HG02623 (cell line): ENCODE results near the gene FAR2.

Experiments used
- ATAC-seq: cut with Tn5 transposase; IDR thresholded peaks from one replicate; pipeline ENCODE4 v1.9.1; 2021; ENCODE audit warnings: moderate library complexity; ENCODE audit not compliant: unreplicated experiment

FAR2 gene

GRCh38 chr12:29201296-29201695, 52.2 kb downstream of the FAR2 start:
- ATAC-seq, result no peak

- ATAC-seq, result no peak
Observed at GRCh38 chr12:29201746-29202145, 52.7 kb downstream of the FAR2 start.

GRCh38 chr12:29204521-29204920, 55.4 kb downstream of the FAR2 start:
- no peak for ATAC-seq

- ATAC-seq, result no peak
Observed at GRCh38 chr12:29207120-29207519, 58.0 kb downstream of the FAR2 start.

GRCh38 chr12:29208060-29208459, 59.0 kb downstream of the FAR2 start:
- ATAC-seq, result no peak

GRCh38 chr12:29208936-29209701, 60.0 kb downstream of the FAR2 start:
- ATAC-seq, result no peak

GRCh38 chr12:29211696-29212095, 62.6 kb downstream of the FAR2 start:
- ATAC-seq, result no peak

- ATAC-seq, result no peak
Observed at GRCh38 chr12:29212682-29213403, 63.8 kb downstream of the FAR2 start.

- no peak for ATAC-seq
Observed at GRCh38 chr12:29216266-29216665, 67.2 kb downstream of the FAR2 start.

GRCh38 chr12:29216797-29217575, 67.9 kb downstream of the FAR2 start:
- no peak for ATAC-seq

- ATAC-seq, result no peak
Observed at GRCh38 chr12:29220632-29221336, 71.7 kb downstream of the FAR2 start.

GRCh38 chr12:29222200-29222599, 73.1 kb downstream of the FAR2 start:
- no peak for ATAC-seq

GRCh38 chr12:29223426-29223825, 74.3 kb downstream of the FAR2 start:
- ATAC-seq, result no peak

- no peak for ATAC-seq
Observed at GRCh38 chr12:29223956-29224543, 75.0 kb downstream of the FAR2 start.

GRCh38 chr12:29224572-29224971, 75.5 kb downstream of the FAR2 start:
- no peak for ATAC-seq

- no peak for ATAC-seq
Observed at GRCh38 chr12:29225834-29226233, 76.8 kb downstream of the FAR2 start.

GRCh38 chr12:29226616-29227015, 77.5 kb downstream of the FAR2 start:
- no peak for ATAC-seq

- no peak for ATAC-seq
Observed at GRCh38 chr12:29228474-29229157, 79.5 kb downstream of the FAR2 start.

- no peak for ATAC-seq
Observed at GRCh38 chr12:29229158-29229505, 80.1 kb downstream of the FAR2 start.

GRCh38 chr12:29229937-29230336, 80.9 kb downstream of the FAR2 start:
- ATAC-seq, result no peak
